GM12878 (cell line): Measurements from ENCODE around the gene RALB. TPM values are rescaled to one million over a fixed set of nuclear protein-coding genes. Genes with fewer than 3 reads are reported as not detected.
A peak's percentile ranks its signal among the peaks of the same experiment; 100 is the strongest.

Experiments used
- ATAC-seq: fragments of 200-7000 bp; cut with Tn5 transposase; 3 replicates; pipeline ENCODE4 v1.9.1; 2020; ENCODE audit warnings: mild to moderate bottlenecking, moderate library complexity
- BruUV-seq: library from RNA; stranded (reverse); fragments of 400-500 nt; replicated peaks from 2 replicates; lab custom pipeline; 2021; lab: Mats Ljungman, UMichigan
- CTCF ChIA-PET: fragments of 300-600 bp; sonication (Branson Sonifier 250); formaldehyde crosslinking; extraction: SDS; loops from one replicate; lab custom pipeline; 2021; ENCODE audit warnings: inconsistent platforms; lab: Yijun Ruan, JAX
- POLR2A ChIA-PET: fragments of 350-600 bp; formaldehyde crosslinking; extraction: SDS; loops from one replicate; lab custom pipeline; 2021; ENCODE audit warnings: inconsistent platforms; lab: Charles Lee
- RAD21 ChIA-PET: fragments of 300-600 bp; sonication (Branson Sonifier 250); formaldehyde crosslinking; loops from one replicate; lab custom pipeline; 2023; ENCODE audit warnings: antibody characterized with exemption; ENCODE audit not compliant: unreplicated experiment; lab: Charles Lee
- SMC1A ChIA-PET: fragments of 300-600 bp; sonication (Branson Sonifier 250); formaldehyde crosslinking; loops from one replicate; lab custom pipeline; 2023; ENCODE audit not compliant: unreplicated experiment, uncharacterized antibody; lab: Charles Lee
- DNase-seq: peaks from one replicate; pipeline ENCODE4 v3.0.0-alpha.2; 2011; ENCODE audit warnings: low read depth, low spot score
- FAIRE-seq: peaks from 3 replicates; lab custom pipeline; 2011; peaks lifted over from hg19 to GRCh38; lab: Jason Lieb, UNC
- H2AFZ ChIP-seq: 2 replicates; pipeline ENCODE4 v1.6.0; 2011; ENCODE audit warnings: low read depth, low read length, control low read depth; ENCODE audit not compliant: control insufficient read depth
- H3K27ac ChIP-seq: 2 replicates; pipeline ENCODE4 v1.5.1; 2011; ENCODE audit warnings: control low read depth; ENCODE audit not compliant: control insufficient read depth, insufficient read depth
- H3K27me3 ChIP-seq, 2 experiments: replicated peaks in 1 of 2; 2 replicates each; pipeline versions ENCODE4 v1.6.0 to v1.6.1; 2011; ENCODE audit warnings: low read length in 1 of 2; ENCODE audit not compliant: control insufficient read depth in 2 of 2, insufficient read depth in 2 of 2
- H3K36me3 ChIP-seq, 2 experiments: 2 replicates each; pipeline ENCODE4 v1.5.1; 2011; ENCODE audit warnings: low read length in 1 of 2; ENCODE audit not compliant: control insufficient read depth in 2 of 2, insufficient read depth in 2 of 2
- H3K4me1 ChIP-seq: 2 replicates; pipeline ENCODE4 v1.6.1; 2011; ENCODE audit warnings: mild to moderate bottlenecking, low read length, moderate library complexity, mixed read lengths; ENCODE audit not compliant: control insufficient read depth, insufficient read depth
- H3K4me2 ChIP-seq: 2 replicates; pipeline ENCODE4 v1.6.0; 2011; ENCODE audit warnings: control low read depth; ENCODE audit not compliant: control insufficient read depth, insufficient read depth
- H3K4me3 ChIP-seq: fragments of 200-600 bp; sonication (generic); 2 replicates; pipeline ENCODE4 v1.5.1; 2016
- H3K79me2 ChIP-seq: 2 replicates; pipeline ENCODE4 v1.6.0; 2011; ENCODE audit warnings: low read length; ENCODE audit not compliant: control insufficient read depth, insufficient read depth
- H3K9ac ChIP-seq: 2 replicates; pipeline ENCODE4 v1.8.0; 2011; ENCODE audit warnings: low read length, control low read depth, mixed read lengths; ENCODE audit not compliant: control insufficient read depth, insufficient read depth
- H3K9me3 ChIP-seq: replicated peaks from 3 replicates; pipeline ENCODE4 v1.5.1; 2011; ENCODE audit warnings: mild to moderate bottlenecking, low read length; ENCODE audit not compliant: control insufficient read depth, insufficient read depth
- H4K20me1 ChIP-seq: 2 replicates; pipeline ENCODE4 v1.6.0; 2011; ENCODE audit not compliant: control insufficient read depth, insufficient read depth
- ATF7 ChIP-seq: fragments of 450-650 bp; IDR thresholded peaks from 2 replicates; pipeline ENCODE4 v1.6.1; 2016; ENCODE audit warnings: low read depth, mild to moderate bottlenecking
- BACH1 ChIP-seq: fragments of 450-650 bp; IDR thresholded peaks from 2 replicates; pipeline ENCODE4 v1.6.1; 2017; ENCODE audit warnings: mild to moderate bottlenecking, borderline replicate concordance
- FOXM1 ChIP-seq: IDR thresholded peaks from 2 replicates; pipeline ENCODE4 v1.6.1; 2012; ENCODE audit warnings: low read depth, mild to moderate bottlenecking, inconsistent platforms, low read length, moderate library complexity
- HDAC6 ChIP-seq: fragments of 200-600 bp; sonication (generic); IDR thresholded peaks from one replicate; pipeline ENCODE4 v1.8.0; 2017; ENCODE audit warnings: antibody characterized with exemption; ENCODE audit not compliant: unreplicated experiment
- HDGF ChIP-seq: fragments of 450-650 bp; IDR thresholded peaks from 2 replicates; pipeline ENCODE4 v1.6.1; 2016; ENCODE audit warnings: antibody characterized with exemption
- PML ChIP-seq: IDR thresholded peaks from 2 replicates; pipeline ENCODE4 v1.6.1; 2012; ENCODE audit warnings: low read length, inconsistent platforms
- RELA ChIP-seq: fragments of 450-650 bp; IDR thresholded peaks from 2 replicates; pipeline ENCODE4 v1.8.0; 2014; ENCODE audit warnings: borderline replicate concordance; ENCODE audit not compliant: partially characterized antibody
- SIN3A ChIP-seq: IDR thresholded peaks from 2 replicates; pipeline ENCODE4 v1.6.1; 2012; ENCODE audit warnings: low read depth, low read length, improper control_type of control experiment
- SMAD5 ChIP-seq: IDR thresholded peaks from 2 replicates; pipeline ENCODE4 v1.6.1; 2016; ENCODE audit warnings: antibody characterized with exemption, low read depth
- YBX1 ChIP-seq: fragments of 450-650 bp; IDR thresholded peaks from 2 replicates; pipeline ENCODE4 v1.6.1; 2016; ENCODE audit warnings: antibody characterized with exemption
- ZBED1 ChIP-seq: IDR thresholded peaks from 2 replicates; pipeline ENCODE4 v1.6.1; 2016; ENCODE audit warnings: borderline replicate concordance
- ZNF217 ChIP-seq: fragments of 450-650 bp; IDR thresholded peaks from 2 replicates; pipeline ENCODE4 v1.6.1; 2017; ENCODE audit warnings: antibody characterized with exemption, mild to moderate bottlenecking
- WGBS: methylation state at CpG from one replicate; pipeline ENCODE4 v1.1.6; 2016; ENCODE audit warnings: low lambda C conversion rate; ENCODE audit not compliant: insufficient replicate concordance, insufficient coverage; ENCODE audit errors: missing lambda C conversion rate; 5-methylcytosine and 5-hydroxymethylcytosine counted together
- in situ Hi-C: fragments of 300-500 bp; cut with MboI; formaldehyde crosslinking; loops from 9 replicates; pipeline ENCODE4 v1.14.3; 2018; ENCODE audit warnings: mixed read lengths
- intact Hi-C: fragments of 100-400 bp; cut with micrococcal nuclease; formaldehyde crosslinking; loops from one replicate; pipeline ENCODE4 v1.14.2; 2022; ENCODE audit not compliant: unreplicated experiment
- polyA plus RNA-seq, 11 experiments: library from polyadenylated mRNA; depleted of rRNA in 4 of 11; unstranded in 6 of 11; stranded (reverse) in 5 of 11; fragments of >200 nt; fragmentation: Nextera tagmentation in 4 of 11; fragmentation: Illumina TruSeq in 1 of 11; extraction: Ambion mirVana in 4 of 11; extraction: Trizol in 1 of 11; gene quantifications; 1 replicate in 1 of 11; 2 replicates in 10 of 11; pipeline versions ENCODE4 v1.2.1 to v1.2.3, GENCODE V29; 2011 to 2016; ENCODE audit warnings: inconsistent platforms in 2 of 11, missing spikeins in 2 of 11, low read depth in 1 of 11
- total RNA-seq, 4 experiments: library from RNA; depleted of rRNA in 3 of 4; stranded (reverse); fragments of >200 nt in 3 of 4; fragmentation: Illumina TruSeq in 1 of 4; extraction: Trizol in 1 of 4; gene quantifications; 2 replicates each; pipeline versions ENCODE4 v1.2.1 to v1.2.3, GENCODE V29; 2013 to 2021
- TF ChIP-seq, protein P1 (sequence below): fragments of 450-650 bp; IDR thresholded peaks from 2 replicates; pipeline ENCODE4 v1.6.1; 2017; ENCODE audit warnings: mild to moderate bottlenecking
- TF ChIP-seq, protein P2 (sequence below): IDR thresholded peaks from 2 replicates; pipeline ENCODE4 v1.6.1; 2011; ENCODE audit warnings: borderline replicate concordance, low read depth, mild to moderate bottlenecking, moderate library complexity, low read length; ENCODE audit not compliant: insufficient read depth, poor library complexity, severe bottlenecking
- TF ChIP-seq, protein P3 (sequence below): fragments of 450-650 bp; IDR thresholded peaks from 2 replicates; pipeline ENCODE4 v1.6.1; 2016; ENCODE audit warnings: mild to moderate bottlenecking
- TF ChIP-seq, protein P4 (sequence below): IDR thresholded peaks from 2 replicates; pipeline ENCODE4 v1.6.1; 2011; ENCODE audit warnings: mild to moderate bottlenecking, low read depth, low read length, moderate library complexity; ENCODE audit not compliant: insufficient replicate concordance

RALB gene
- total and polyA plus RNA-seq, 10 of the 15 experiments (the other 5 are each of a cell fraction or from before 2014, with no cell fraction given): 8.3 to 54.0 (median 24.2) TPM

GRCh38 chr2:120279708-120280107 is 27.1 kb downstream of the RALB start:
- TF ChIP-seq ZBED1 (no peak), PML (no peak), BACH1 (no peak), HDAC6 (no peak), FOXM1 (no peak), SIN3A (no peak), YBX1 (no peak), ATF7 (no peak), SMAD5 (no peak), HDGF (no peak), ZNF217 (no peak), RELA (no peak)
- TF ChIP-seq, protein P1, sequence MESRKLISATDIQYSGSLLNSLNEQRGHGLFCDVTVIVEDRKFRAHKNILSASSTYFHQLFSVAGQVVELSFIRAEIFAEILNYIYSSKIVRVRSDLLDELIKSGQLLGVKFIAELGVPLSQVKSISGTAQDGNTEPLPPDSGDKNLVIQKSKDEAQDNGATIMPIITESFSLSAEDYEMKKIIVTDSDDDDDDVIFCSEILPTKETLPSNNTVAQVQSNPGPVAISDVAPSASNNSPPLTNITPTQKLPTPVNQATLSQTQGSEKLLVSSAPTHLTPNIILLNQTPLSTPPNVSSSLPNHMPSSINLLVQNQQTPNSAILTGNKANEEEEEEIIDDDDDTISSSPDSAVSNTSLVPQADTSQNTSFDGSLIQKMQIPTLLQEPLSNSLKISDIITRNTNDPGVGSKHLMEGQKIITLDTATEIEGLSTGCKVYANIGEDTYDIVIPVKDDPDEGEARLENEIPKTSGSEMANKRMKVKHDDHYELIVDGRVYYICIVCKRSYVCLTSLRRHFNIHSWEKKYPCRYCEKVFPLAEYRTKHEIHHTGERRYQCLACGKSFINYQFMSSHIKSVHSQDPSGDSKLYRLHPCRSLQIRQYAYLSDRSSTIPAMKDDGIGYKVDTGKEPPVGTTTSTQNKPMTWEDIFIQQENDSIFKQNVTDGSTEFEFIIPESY: no peak
- TF ChIP-seq, protein P2, sequence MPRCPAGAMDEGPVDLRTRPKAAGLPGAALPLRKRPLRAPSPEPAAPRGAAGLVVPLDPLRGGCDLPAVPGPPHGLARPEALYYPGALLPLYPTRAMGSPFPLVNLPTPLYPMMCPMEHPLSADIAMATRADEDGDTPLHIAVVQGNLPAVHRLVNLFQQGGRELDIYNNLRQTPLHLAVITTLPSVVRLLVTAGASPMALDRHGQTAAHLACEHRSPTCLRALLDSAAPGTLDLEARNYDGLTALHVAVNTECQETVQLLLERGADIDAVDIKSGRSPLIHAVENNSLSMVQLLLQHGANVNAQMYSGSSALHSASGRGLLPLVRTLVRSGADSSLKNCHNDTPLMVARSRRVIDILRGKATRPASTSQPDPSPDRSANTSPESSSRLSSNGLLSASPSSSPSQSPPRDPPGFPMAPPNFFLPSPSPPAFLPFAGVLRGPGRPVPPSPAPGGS: peak; percentile 90
- TF ChIP-seq, protein P3, sequence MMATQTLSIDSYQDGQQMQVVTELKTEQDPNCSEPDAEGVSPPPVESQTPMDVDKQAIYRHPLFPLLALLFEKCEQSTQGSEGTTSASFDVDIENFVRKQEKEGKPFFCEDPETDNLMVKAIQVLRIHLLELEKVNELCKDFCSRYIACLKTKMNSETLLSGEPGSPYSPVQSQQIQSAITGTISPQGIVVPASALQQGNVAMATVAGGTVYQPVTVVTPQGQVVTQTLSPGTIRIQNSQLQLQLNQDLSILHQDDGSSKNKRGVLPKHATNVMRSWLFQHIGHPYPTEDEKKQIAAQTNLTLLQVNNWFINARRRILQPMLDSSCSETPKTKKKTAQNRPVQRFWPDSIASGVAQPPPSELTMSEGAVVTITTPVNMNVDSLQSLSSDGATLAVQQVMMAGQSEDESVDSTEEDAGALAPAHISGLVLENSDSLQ: no peak
- TF ChIP-seq, protein P4, sequence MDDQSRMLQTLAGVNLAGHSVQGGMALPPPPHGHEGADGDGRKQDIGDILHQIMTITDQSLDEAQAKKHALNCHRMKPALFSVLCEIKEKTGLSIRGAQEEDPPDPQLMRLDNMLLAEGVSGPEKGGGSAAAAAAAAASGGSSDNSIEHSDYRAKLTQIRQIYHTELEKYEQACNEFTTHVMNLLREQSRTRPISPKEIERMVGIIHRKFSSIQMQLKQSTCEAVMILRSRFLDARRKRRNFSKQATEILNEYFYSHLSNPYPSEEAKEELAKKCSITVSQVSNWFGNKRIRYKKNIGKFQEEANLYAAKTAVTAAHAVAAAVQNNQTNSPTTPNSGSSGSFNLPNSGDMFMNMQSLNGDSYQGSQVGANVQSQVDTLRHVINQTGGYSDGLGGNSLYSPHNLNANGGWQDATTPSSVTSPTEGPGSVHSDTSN: peak; percentile 51
- RAD21 ChIA-PET: no interaction called here
- no TSS peak for BruUV-seq
- H3K4me2 ChIP-seq: no peak overlapping the region
- H3K36me3 ChIP-seq: peaks cover 2 to 11% of the 10 kb centered on the region in 2 experiments; a peak in 2 of 4 replicates
- no peaks in the 10 kb centered on the region for H4K20me1 ChIP-seq
- in situ Hi-C loops: no loop called here
- intact Hi-C loops: no loop called here
- POLR2A ChIA-PET: interaction anchor here (1.2 kb wide), 1 partner anchor 49 kb away, joined by 3 read pairs; no protein-coding TSS in a partner anchor
- no peaks in the 10 kb centered on the region for H3K4me1 ChIP-seq
- SMC1A ChIA-PET: interaction anchor here (0.7 to 1.3 kb wide), 2 partner anchors 23 to 684 kb away, joined by 4 read pairs; no protein-coding TSS in a partner anchor
- no peak overlapping the region for H2AFZ ChIP-seq
- CTCF ChIA-PET: interaction anchor here (0.7 kb wide), 1 partner anchor 9 kb away, joined by 3 read pairs; no protein-coding TSS in a partner anchor
- H3K9ac ChIP-seq: no peak overlapping the region
- H3K9me3 ChIP-seq: no peaks in the 10 kb centered on the region; the same call in 2 of the 3 replicates
- ATAC-seq: no peak
- FAIRE-seq: no peak
- WGBS: 98% methylated on average over 14 of the region's 14 CpGs
- peaks cover 5% of the 10 kb centered on the region for H3K79me2 ChIP-seq
- no peak for DNase-seq
- no peaks in the 10 kb centered on the region for H3K27me3 ChIP-seq
- no peak overlapping the region for H3K4me3 ChIP-seq
- no peak overlapping the region for H3K27ac ChIP-seq
